Osteoblast (primary cell): ENCODE data around the gene IL23A. TPM values are rescaled to one million over a fixed set of nuclear protein-coding genes. Genes with fewer than 3 reads are reported as not detected.

Experiments used
- DNase-seq: peaks from one replicate; pipeline ENCODE4 v3.0.0; 2011; ENCODE audit warnings: low spot score, mixed read lengths; ENCODE audit not compliant: insufficient read length; ENCODE audit errors: missing footprints
- H2AFZ ChIP-seq: 2 replicates; pipeline ENCODE4 v1.6.0; 2011; ENCODE audit warnings: mild to moderate bottlenecking, low read length
- H3K27ac ChIP-seq: 2 replicates; pipeline ENCODE4 v1.5.1; 2011; ENCODE audit warnings: mild to moderate bottlenecking, low read depth, low read length, moderate library complexity
- H3K27me3 ChIP-seq: 2 replicates; pipeline ENCODE4 v1.6.0; 2012; ENCODE audit warnings: mild to moderate bottlenecking, control low read depth, inconsistent platforms, low read length, moderate library complexity; ENCODE audit not compliant: insufficient read depth
- H3K36me3 ChIP-seq: 2 replicates; pipeline ENCODE4 v1.5.1; 2011; ENCODE audit warnings: mild to moderate bottlenecking, low read length, control low read depth, moderate library complexity; ENCODE audit not compliant: insufficient read depth
- H3K4me1 ChIP-seq: 2 replicates; pipeline ENCODE4 v1.5.1; 2011; ENCODE audit warnings: mild to moderate bottlenecking, low read length, control low read depth, moderate library complexity; ENCODE audit not compliant: insufficient read depth
- H3K4me2 ChIP-seq: 2 replicates; pipeline ENCODE4 v1.6.0; 2011; ENCODE audit warnings: mild to moderate bottlenecking, low read length; ENCODE audit not compliant: insufficient read depth
- H3K4me3 ChIP-seq: fragments of 200-600 bp; sonication (generic); 3 replicates; pipeline ENCODE4 v1.5.1; 2012; ENCODE audit warnings: mild to moderate bottlenecking, low read length, inconsistent platforms; ENCODE audit not compliant: insufficient read depth
- H3K79me2 ChIP-seq: 2 replicates; pipeline ENCODE4 v1.6.0; 2012; ENCODE audit warnings: mild to moderate bottlenecking, low read length, control low read depth, inconsistent platforms; ENCODE audit not compliant: insufficient read depth
- H3K9me3 ChIP-seq: 2 replicates; pipeline ENCODE4 v1.5.1; 2011; ENCODE audit warnings: low read depth, low read length, control low read depth
- H4K20me1 ChIP-seq: 2 replicates; pipeline ENCODE4 v1.6.0; 2012; ENCODE audit warnings: mild to moderate bottlenecking, low read length, control low read depth; ENCODE audit not compliant: insufficient read depth
- total RNA-seq: library from RNA; depleted of rRNA; stranded (reverse); fragments of >200 nt; gene quantifications from 2 replicates; pipeline ENCODE4 v1.2.3, GENCODE V29; 2012
- TF ChIP-seq, protein P1 (sequence below): IDR thresholded peaks from 2 replicates; pipeline ENCODE4 v1.5.1; 2011; ENCODE audit warnings: mild to moderate bottlenecking, low read depth, low read length, moderate library complexity; ENCODE audit errors: extremely low read depth

The IL23A gene
- total RNA-seq, 1 donor, result not detected

GRCh38 chr12:56358836-56359532 is 20.3 kb downstream of the IL23A start:
- Histone ChIP-seq H3K36me3 (peaks cover 27% of the 10 kb centered on the region), H3K79me2 (peaks cover 53% of the 10 kb centered on the region), H3K27ac (peak overlapping the region; percentile 89), H3K4me1 (peaks cover 16% of the 10 kb centered on the region), H3K27me3 (no peaks in the 10 kb centered on the region), H3K4me2 (peak overlapping the region; percentile 82), H4K20me1 (peaks cover 22% of the 10 kb centered on the region), H2AFZ (no peak overlapping the region), H3K9me3 (no peaks in the 10 kb centered on the region), H3K4me3 (peak overlapping the region; percentile 96)
- DNase-seq, result peak; percentile 54
- TF ChIP-seq, protein P1, sequence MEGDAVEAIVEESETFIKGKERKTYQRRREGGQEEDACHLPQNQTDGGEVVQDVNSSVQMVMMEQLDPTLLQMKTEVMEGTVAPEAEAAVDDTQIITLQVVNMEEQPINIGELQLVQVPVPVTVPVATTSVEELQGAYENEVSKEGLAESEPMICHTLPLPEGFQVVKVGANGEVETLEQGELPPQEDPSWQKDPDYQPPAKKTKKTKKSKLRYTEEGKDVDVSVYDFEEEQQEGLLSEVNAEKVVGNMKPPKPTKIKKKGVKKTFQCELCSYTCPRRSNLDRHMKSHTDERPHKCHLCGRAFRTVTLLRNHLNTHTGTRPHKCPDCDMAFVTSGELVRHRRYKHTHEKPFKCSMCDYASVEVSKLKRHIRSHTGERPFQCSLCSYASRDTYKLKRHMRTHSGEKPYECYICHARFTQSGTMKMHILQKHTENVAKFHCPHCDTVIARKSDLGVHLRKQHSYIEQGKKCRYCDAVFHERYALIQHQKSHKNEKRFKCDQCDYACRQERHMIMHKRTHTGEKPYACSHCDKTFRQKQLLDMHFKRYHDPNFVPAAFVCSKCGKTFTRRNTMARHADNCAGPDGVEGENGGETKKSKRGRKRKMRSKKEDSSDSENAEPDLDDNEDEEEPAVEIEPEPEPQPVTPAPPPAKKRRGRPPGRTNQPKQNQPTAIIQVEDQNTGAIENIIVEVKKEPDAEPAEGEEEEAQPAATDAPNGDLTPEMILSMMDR, result no peak

DNA sequence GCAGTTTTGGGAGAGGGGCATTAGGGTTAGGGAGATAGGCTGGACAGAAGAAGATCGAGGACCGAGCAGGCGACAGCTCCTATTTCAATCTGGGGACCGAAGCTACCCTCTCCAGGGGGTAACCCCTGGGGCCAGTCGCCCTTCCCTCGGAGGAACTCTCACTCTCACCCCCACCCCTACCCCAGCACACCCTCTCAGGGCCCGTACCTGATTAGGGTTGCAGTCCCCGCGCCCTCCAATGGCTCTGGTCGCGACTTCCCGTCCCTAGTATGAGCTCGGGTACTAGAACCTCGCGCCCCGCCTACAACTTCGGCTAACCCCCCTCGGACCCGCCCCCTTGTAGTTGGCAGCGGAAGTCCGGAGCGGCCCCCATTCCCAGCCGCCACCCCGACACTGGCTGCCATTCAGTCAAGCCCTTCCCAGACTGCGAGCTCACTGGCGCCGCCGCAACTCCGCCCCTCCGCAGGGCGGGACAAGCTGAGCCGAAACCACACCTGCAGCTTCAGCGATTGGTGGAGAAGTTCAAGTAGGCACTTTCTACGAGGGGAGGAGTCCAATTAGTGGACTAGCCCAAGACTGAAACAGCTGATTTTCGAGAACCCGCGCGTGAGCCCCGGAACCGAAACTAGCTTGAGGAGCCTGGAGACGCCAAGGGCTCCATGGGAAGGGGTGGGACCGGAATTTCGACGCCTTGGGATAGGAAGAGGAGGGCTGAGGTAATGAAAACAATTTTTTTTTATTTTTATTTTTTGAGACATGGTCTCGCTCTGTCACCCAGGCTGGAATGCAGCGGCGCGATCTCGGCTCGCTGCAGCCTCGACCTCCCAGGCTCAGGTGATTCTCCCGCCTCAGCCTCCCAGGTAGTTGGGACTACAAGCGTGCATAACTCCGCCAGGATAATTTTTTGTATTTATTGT is 21.4 kb downstream of the IL23A start, which contains the start of gene STAT2:
Gene STAT2, minus strand, starts transcription at position 257 of the 917 bp plus-strand sequence. CDS start 3,536 bp downstream, outside the sequence.
- Histone ChIP-seq H3K27me3 (no peaks in the 10 kb centered on the region), H3K9me3 (no peaks in the 10 kb centered on the region), H3K4me1 (peaks cover 16% of the 10 kb centered on the region), H3K79me2 (peaks cover 44% of the 10 kb centered on the region), H3K27ac (peak within 1 kb of the TSS; percentile 89), H3K4me3 (peak within 1 kb of the TSS; percentile 96), H2AFZ (peak within 1 kb of the TSS; percentile 90), H3K4me2 (peak within 1 kb of the TSS; percentile 82), H3K36me3 (peaks cover 15% of the 10 kb centered on the region), H4K20me1 (peaks cover 17% of the 10 kb centered on the region)
- DNase-seq, result peak; percentile 97
- TF ChIP-seq, protein P1, result no peak

DNA sequence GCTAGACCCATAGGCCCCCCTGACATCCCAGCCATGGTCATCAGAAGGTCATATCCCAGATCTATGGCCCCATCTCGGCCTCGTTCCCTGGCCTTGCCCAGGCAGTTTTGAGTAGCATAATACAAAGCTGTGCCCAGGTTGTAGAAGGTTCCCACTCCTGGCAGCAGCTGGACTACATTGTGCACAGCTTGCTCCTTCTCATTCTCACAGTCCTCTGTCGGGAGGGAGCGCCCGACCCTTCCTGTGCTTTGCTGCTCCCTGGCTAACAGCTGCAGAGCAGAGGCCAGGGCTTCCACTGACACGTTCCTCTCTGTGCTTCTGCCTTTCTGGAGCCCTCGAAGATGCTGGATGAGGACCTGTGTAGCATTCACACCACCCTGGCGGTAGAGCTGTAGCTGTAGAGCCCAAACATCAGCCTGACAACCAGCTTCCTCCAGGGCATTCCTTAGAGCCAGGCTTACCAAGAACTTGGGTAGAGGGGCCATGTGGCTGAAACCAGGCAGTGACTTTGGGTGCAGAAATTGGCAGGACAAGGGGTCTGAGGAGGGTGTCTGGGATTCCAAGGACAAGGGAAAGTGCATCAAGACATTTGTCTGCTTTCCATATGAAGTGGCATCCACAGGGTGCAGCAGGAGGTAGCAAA is 22.9 kb downstream of the IL23A start:
- Histone ChIP-seq H3K27me3 (no peaks in the 10 kb centered on the region), H3K9me3 (no peaks in the 10 kb centered on the region), H3K27ac (no peak overlapping the region), H3K79me2 (peaks cover 29% of the 10 kb centered on the region), H2AFZ (no peak overlapping the region), H3K36me3 (peaks cover under 1% of the 10 kb centered on the region), H3K4me1 (peaks cover 16% of the 10 kb centered on the region), H3K4me2 (no peak overlapping the region), H4K20me1 (peaks cover 9% of the 10 kb centered on the region), H3K4me3 (no peak overlapping the region)
- TF ChIP-seq, protein P1, result no peak
- no peak for DNase-seq
